Left ventricle myocardium inferior (tissue), 1 donor: ENCODE results near the gene GANAB. TPM values are rescaled to one million over a fixed set of nuclear protein-coding genes. Genes with fewer than 3 reads are reported as not detected.

Source experiments
- DNase-seq: peaks from one replicate; pipeline ENCODE4 v3.0.0-alpha.2; 2020
- H3K27ac ChIP-seq: fragments of 200-600 bp; replicated peaks from 2 replicates; pipeline ENCODE4 v1.8.0; 2021
- H3K27me3 ChIP-seq: fragments of 200-600 bp; 2 replicates; pipeline ENCODE4 v1.8.0; 2021; ENCODE audit warnings: low read depth
- H3K36me3 ChIP-seq: fragments of 200-600 bp; 2 replicates; pipeline ENCODE4 v1.8.0; 2021
- H3K4me1 ChIP-seq: fragments of 200-600 bp; 2 replicates; pipeline ENCODE4 v1.8.0; 2021
- H3K4me3 ChIP-seq: fragments of 200-600 bp; 2 replicates; pipeline ENCODE4 v1.8.0; 2021; ENCODE audit warnings: mild to moderate bottlenecking, moderate library complexity
- H3K9me3 ChIP-seq: fragments of 200-600 bp; replicated peaks from 2 replicates; pipeline ENCODE4 v1.8.0; 2021
- intact Hi-C: fragments of 100-400 bp; cut with micrococcal nuclease; formaldehyde crosslinking; loops from one replicate; pipeline ENCODE4 v1.11.0; 2022
- total RNA-seq: library from RNA; stranded (reverse); fragmentation: NEBNext Ultra II Directional; extraction: Animal tissue kit (Norgen Biotek cat#: 25700); gene quantifications from one replicate; pipeline ENCODE4 v1.2.1, GENCODE V29; 2021
- TF ChIP-seq, protein P1 (sequence below): fragments of 200-600 bp; IDR thresholded peaks from 2 replicates; pipeline ENCODE4 v1.8.0; 2021; ENCODE audit warnings: antibody characterized with exemption, mild to moderate bottlenecking, borderline replicate concordance
- donor health status: DM: no; HTN: yes; CAD: no; lungs with severe emphysema.

GANAB gene
- total RNA-seq, 1 donor from 2014 or later, result 90.2 TPM

DNA sequence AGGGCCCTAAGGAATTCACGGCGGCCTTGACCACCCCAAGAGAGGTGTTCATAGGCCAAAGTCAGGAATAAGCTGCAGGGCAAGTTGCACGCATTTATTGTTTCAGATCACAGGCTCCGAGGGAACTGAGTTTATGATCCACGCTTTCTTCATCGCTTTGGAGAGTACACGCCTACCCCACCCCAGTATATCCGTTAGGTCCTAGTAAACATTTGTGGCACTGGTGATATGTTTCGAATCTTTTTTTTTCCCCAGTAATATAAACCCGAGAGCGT lies 805 bp downstream of the GANAB start:
- Histone ChIP-seq H3K36me3 (peaks cover 51% of the 10 kb centered on the region), H3K27me3 (no peaks in the 10 kb centered on the region), H3K4me3 (peak overlapping the region; percentile 97), H3K4me1 (peaks cover 52% of the 10 kb centered on the region), H3K27ac (peak overlapping the region; percentile 97), H3K9me3 (no peaks in the 10 kb centered on the region)
- TF ChIP-seq, protein P1, sequence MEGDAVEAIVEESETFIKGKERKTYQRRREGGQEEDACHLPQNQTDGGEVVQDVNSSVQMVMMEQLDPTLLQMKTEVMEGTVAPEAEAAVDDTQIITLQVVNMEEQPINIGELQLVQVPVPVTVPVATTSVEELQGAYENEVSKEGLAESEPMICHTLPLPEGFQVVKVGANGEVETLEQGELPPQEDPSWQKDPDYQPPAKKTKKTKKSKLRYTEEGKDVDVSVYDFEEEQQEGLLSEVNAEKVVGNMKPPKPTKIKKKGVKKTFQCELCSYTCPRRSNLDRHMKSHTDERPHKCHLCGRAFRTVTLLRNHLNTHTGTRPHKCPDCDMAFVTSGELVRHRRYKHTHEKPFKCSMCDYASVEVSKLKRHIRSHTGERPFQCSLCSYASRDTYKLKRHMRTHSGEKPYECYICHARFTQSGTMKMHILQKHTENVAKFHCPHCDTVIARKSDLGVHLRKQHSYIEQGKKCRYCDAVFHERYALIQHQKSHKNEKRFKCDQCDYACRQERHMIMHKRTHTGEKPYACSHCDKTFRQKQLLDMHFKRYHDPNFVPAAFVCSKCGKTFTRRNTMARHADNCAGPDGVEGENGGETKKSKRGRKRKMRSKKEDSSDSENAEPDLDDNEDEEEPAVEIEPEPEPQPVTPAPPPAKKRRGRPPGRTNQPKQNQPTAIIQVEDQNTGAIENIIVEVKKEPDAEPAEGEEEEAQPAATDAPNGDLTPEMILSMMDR, result no peak
- DNase-seq, result no peak
- intact Hi-C loops, result no loop called here

GRCh38 chr11:62644220-62644619 lies 2.2 kb downstream of the GANAB start:
- TF ChIP-seq, protein P1, result no peak
- peaks cover 50% of the 10 kb centered on the region for H3K36me3 ChIP-seq
- no peak overlapping the region for H3K27ac ChIP-seq
- DNase-seq, result no peak
- no peaks in the 10 kb centered on the region for H3K27me3 ChIP-seq
- no peaks in the 10 kb centered on the region for H3K9me3 ChIP-seq
- intact Hi-C loops, result no loop called here
- H3K4me1 ChIP-seq, result peaks cover 56% of the 10 kb centered on the region
- no peak overlapping the region for H3K4me3 ChIP-seq

- Histone ChIP-seq H3K27me3 (no peaks in the 10 kb centered on the region), H3K9me3 (no peaks in the 10 kb centered on the region), H3K27ac (no peak overlapping the region), H3K4me3 (no peak overlapping the region), H3K36me3 (peaks cover 100% of the 10 kb centered on the region), H3K4me1 (no peaks in the 10 kb centered on the region)
- TF ChIP-seq, protein P1, result no peak
- no peak for DNase-seq
- intact Hi-C loops, result no loop called here
Measured at GRCh38 chr11:62632492-62632891, 13.9 kb downstream of the GANAB start.

DNA sequence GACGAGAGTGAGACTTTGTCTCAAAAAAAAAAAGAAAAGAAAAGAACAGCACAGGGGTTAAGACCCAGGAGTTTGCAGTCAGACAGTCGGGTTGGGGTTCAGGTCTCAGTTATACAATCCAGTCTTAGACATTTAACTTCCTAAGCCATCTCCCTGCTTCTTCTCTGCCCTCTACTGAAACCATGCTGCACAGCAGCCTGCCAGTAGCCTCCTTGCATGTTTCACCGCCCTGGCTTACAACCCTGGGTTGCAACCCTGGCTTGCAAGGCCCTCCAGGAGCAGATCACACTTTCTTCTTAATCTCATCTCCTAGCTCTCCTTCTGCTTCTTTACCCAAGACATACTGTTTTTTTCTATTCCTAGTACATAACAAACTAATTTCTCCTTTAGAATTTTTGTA lies 18.7 kb downstream of the GANAB start:
- Histone ChIP-seq H3K27ac (no peak overlapping the region), H3K4me3 (no peak overlapping the region), H3K36me3 (peaks cover 78% of the 10 kb centered on the region), H3K9me3 (no peaks in the 10 kb centered on the region), H3K4me1 (peaks cover under 1% of the 10 kb centered on the region), H3K27me3 (no peaks in the 10 kb centered on the region)
- TF ChIP-seq, protein P1, result no peak
- no peak for DNase-seq
- intact Hi-C loops, result no loop called here

GRCh38 chr11:62622476-62623089 lies 23.8 kb downstream of the GANAB start:
- Histone ChIP-seq H3K9me3 (no peaks in the 10 kb centered on the region), H3K27ac (peak overlapping the region; percentile 91), H3K27me3 (no peaks in the 10 kb centered on the region), H3K4me1 (peaks cover 29% of the 10 kb centered on the region), H3K4me3 (peak overlapping the region; percentile 83), H3K36me3 (peaks cover 27% of the 10 kb centered on the region)
- intact Hi-C loops, result no loop called here
- TF ChIP-seq, protein P1, result no peak
- DNase-seq, result no peak
